ENCODE data around the gene PPP1R17. TPM values are rescaled to one million over a fixed set of nuclear protein-coding genes. Genes with fewer than 3 reads are reported as not detected.

PPP1R17 gene
- total RNA-seq, 1 experiment from 2014 or later, result not detected

- H3K27ac ChIP-seq (ENCODE audit: low read length), result no peak overlapping the region
- ChIA-PET CTCF (no interaction called here), POLR2A (no interaction called here)
- no peaks in the 10 kb centered on the region for H3K27me3 ChIP-seq (ENCODE audit: control insufficient read depth, insufficient read depth, low read length)
- ATAC-seq (no peak), DNase-seq (ENCODE audit: low read depth, low spot score) (no peak)
- in situ Hi-C loops (cut with HindIII; ENCODE audit: low pct_unique_long_range_greater_than_20kb, low sequenced_read_pairs) (no loop called here), intact Hi-C loops (cut with micrococcal nuclease; ENCODE audit: unreplicated experiment) (no loop called here)
- H3K9me3 ChIP-seq (ENCODE audit: control insufficient read depth, insufficient read depth, low read depth, low read length), result no peaks in the 10 kb centered on the region
- no peak for TF ChIP-seq SIN3A (IDR thresholded peaks at IDR 0.05; ENCODE audit: borderline replicate concordance, insufficient read depth, low read depth, low read length)
- TF ChIP-seq, protein P1, sequence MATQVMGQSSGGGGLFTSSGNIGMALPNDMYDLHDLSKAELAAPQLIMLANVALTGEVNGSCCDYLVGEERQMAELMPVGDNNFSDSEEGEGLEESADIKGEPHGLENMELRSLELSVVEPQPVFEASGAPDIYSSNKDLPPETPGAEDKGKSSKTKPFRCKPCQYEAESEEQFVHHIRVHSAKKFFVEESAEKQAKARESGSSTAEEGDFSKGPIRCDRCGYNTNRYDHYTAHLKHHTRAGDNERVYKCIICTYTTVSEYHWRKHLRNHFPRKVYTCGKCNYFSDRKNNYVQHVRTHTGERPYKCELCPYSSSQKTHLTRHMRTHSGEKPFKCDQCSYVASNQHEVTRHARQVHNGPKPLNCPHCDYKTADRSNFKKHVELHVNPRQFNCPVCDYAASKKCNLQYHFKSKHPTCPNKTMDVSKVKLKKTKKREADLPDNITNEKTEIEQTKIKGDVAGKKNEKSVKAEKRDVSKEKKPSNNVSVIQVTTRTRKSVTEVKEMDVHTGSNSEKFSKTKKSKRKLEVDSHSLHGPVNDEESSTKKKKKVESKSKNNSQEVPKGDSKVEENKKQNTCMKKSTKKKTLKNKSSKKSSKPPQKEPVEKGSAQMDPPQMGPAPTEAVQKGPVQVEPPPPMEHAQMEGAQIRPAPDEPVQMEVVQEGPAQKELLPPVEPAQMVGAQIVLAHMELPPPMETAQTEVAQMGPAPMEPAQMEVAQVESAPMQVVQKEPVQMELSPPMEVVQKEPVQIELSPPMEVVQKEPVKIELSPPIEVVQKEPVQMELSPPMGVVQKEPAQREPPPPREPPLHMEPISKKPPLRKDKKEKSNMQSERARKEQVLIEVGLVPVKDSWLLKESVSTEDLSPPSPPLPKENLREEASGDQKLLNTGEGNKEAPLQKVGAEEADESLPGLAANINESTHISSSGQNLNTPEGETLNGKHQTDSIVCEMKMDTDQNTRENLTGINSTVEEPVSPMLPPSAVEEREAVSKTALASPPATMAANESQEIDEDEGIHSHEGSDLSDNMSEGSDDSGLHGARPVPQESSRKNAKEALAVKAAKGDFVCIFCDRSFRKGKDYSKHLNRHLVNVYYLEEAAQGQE (IDR thresholded peaks at IDR 0.05; ENCODE audit: insufficient read depth in 1 of 2, low read depth in 2 of 2, low read length in 1 of 2), result no peak
- TF ChIP-seq CTCF (IDR thresholded peaks at IDR 0.05), result no peak
- no peak for TF ChIP-seq POLR2AphosphoS5 (IDR thresholded peaks at IDR 0.05; ENCODE audit: low read depth, low read length)
- TF ChIP-seq TCF7L2 (IDR thresholded peaks at IDR 0.05; ENCODE audit: low read depth, low read length), result no peak
- H3K4me1 ChIP-seq (ENCODE audit: control insufficient read depth, insufficient read depth, low read length), result no peaks in the 10 kb centered on the region
- no peaks in the 10 kb centered on the region for H3K36me3 ChIP-seq (ENCODE audit: control insufficient read depth, insufficient read depth, low read length)
- H3K4me3 ChIP-seq (ENCODE audit: low read depth in 2 of 2, low read length in 2 of 2), result no peak overlapping the region
- no TSS peak for BruUV-seq (replicated peaks)
These were observed 39.5 kb upstream of the PPP1R17 start for GRCh38 chr7:31647511-31647910.

- Histone ChIP-seq H3K4me3 (ENCODE audit: low read depth in 2 of 2, low read length in 2 of 2) (no peak overlapping the region), H3K9me3 (ENCODE audit: control insufficient read depth, insufficient read depth, low read depth, low read length) (no peaks in the 10 kb centered on the region), H3K27me3 (ENCODE audit: control insufficient read depth, insufficient read depth, low read length) (no peaks in the 10 kb centered on the region), H3K36me3 (ENCODE audit: control insufficient read depth, insufficient read depth, low read length) (no peaks in the 10 kb centered on the region), H3K27ac (ENCODE audit: low read length) (no peak overlapping the region), H3K4me1 (ENCODE audit: control insufficient read depth, insufficient read depth, low read length) (no peaks in the 10 kb centered on the region)
- ATAC-seq (no peak), DNase-seq (ENCODE audit: low read depth, low spot score) (no peak)
- BruUV-seq (replicated peaks), result no TSS peak
- in situ Hi-C loops (cut with HindIII; ENCODE audit: low pct_unique_long_range_greater_than_20kb, low sequenced_read_pairs), result no loop called here
- ChIA-PET CTCF (no interaction called here), POLR2A (no interaction called here)
- intact Hi-C loops (cut with micrococcal nuclease; ENCODE audit: unreplicated experiment), result loop anchor here (1.0 kb wide), 1 partner anchor 88 kb away; no protein-coding TSS in a partner anchor
- TF ChIP-seq POLR2AphosphoS5 (IDR thresholded peaks at IDR 0.05; ENCODE audit: low read depth, low read length), result no peak
- TF ChIP-seq SIN3A (IDR thresholded peaks at IDR 0.05; ENCODE audit: borderline replicate concordance, insufficient read depth, low read depth, low read length), result no peak
- 0 out of 2 replicates have a peak, but pooled peaks have one; percentile 5 for TF ChIP-seq CTCF (IDR thresholded peaks at IDR 0.05)
- TF ChIP-seq TCF7L2 (IDR thresholded peaks at IDR 0.05; ENCODE audit: low read depth, low read length), result no peak
- TF ChIP-seq, protein P1 (IDR thresholded peaks at IDR 0.05; ENCODE audit: insufficient read depth in 1 of 2, low read depth in 2 of 2, low read length in 1 of 2), result no peak
These were observed 38.7 kb upstream of the PPP1R17 start for GRCh38 chr7:31648288-31648687.

Data from Panc1 (cell line).